ENCODE results near the gene MYPOP. TPM values are rescaled to one million over a fixed set of nuclear protein-coding genes. Genes with fewer than 3 reads are reported as not detected.

Gene MYPOP
- total RNA-seq, 4 donors from 2014 or later, result 3.6 to 9.0 (median 5.5) TPM

- no peak for DNase-seq (ENCODE audit: low spot score in 2 of 2)
- H3K36me3 ChIP-seq, result peaks cover 0 to 78% (median 0%) of the 10 kb centered on the region in 3 donors
- TF ChIP-seq POLR2A (IDR thresholded peaks at IDR 0.05), result no peak
- TF ChIP-seq EP300 (IDR thresholded peaks at IDR 0.05), result no peak
- no peak for TF ChIP-seq CTCF (IDR thresholded peaks at IDR 0.05)
These were observed 6.9 kb downstream of the MYPOP start for GRCh38 chr19:45895519-45895972.

GRCh38 chr19:45890877-45891276 lies 11.5 kb downstream of the MYPOP start:
- no peak for DNase-seq (ENCODE audit: low spot score in 2 of 2)
- H3K36me3 ChIP-seq, result peaks cover 0 to 45% (median 0%) of the 10 kb centered on the region in 3 donors
- 75 to 80% methylated on average over 13 to 17 of the region's 17 CpGs for WGBS, 2 donors
- TF ChIP-seq EP300 (IDR thresholded peaks at IDR 0.05) (no peak), CTCF (IDR thresholded peaks at IDR 0.05) (no peak), POLR2A (IDR thresholded peaks at IDR 0.05) (no peak)
- H3K27me3 ChIP-seq, result no peaks in the 10 kb centered on the region
- H3K9me3 ChIP-seq, result no peaks in the 10 kb centered on the region
- no peak overlapping the region for H3K4me3 ChIP-seq
- H3K27ac ChIP-seq, result no peak overlapping the region
- peaks cover 0 to 13% (median 0%) of the 10 kb centered on the region in 4 donors for H3K4me1 ChIP-seq

More at GRCh38 chr19:45895519-45895972, 6.9 kb downstream of the MYPOP start:
- Histone ChIP-seq H3K9me3 (no peaks in the 10 kb centered on the region), H3K4me3 (no peak overlapping the region), H3K27me3 (no peaks in the 10 kb centered on the region), H3K4me1 (peaks cover 0 to 7% (median 2%) of the 10 kb centered on the region in 4 donors), H3K27ac (peak overlapping the region in 1 of 4 donors; percentile 41)
- WGBS, 2 donors, result 71 to 75% methylated on average over 9 of the region's 9 CpGs

DNA sequence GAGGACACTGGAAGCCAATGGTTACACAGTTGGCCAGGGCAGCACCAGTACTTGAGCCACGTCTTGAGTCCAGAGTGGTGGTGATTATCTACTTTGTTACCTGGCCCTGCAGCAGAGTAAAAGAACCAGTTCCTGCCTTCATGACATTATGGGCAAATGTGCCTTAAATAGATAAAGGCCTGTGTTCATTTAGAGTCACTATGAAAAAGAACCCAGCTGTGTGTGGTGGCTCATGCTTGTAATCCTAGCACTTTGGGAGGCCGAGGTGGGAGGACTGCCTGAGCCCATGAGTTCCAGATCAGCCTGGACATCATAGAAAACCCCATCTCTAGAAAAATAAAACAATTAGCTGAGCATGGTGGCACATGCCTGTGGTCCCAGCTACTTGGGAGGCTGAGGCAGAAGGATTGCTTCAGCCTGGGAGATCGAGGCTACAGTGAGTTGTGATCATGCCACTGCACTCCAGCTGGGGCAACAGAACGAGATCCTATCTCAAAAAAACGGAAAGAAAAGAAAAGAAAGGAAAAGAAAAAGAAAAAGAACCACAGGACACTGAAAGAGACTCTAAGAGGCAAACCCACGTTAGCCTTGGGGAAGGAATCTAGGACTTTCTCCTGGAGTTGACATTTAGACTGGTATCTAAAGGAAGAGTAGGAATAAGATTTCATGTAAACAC lies 13.1 kb downstream of the MYPOP start:
- peaks cover 0 to 26% (median 10%) of the 10 kb centered on the region in 4 donors for H3K4me1 ChIP-seq
- H3K36me3 ChIP-seq, result peaks cover 0 to 40% (median 0%) of the 10 kb centered on the region in 3 donors
- TF ChIP-seq CTCF (IDR thresholded peaks at IDR 0.05) (no peak), POLR2A (IDR thresholded peaks at IDR 0.05) (no peak), EP300 (IDR thresholded peaks at IDR 0.05) (no peak)
- H3K4me3 ChIP-seq, result no peak overlapping the region
- no peak for DNase-seq (ENCODE audit: low spot score in 2 of 2)
- H3K27me3 ChIP-seq, result no peaks in the 10 kb centered on the region
- H3K27ac ChIP-seq, result no peak overlapping the region
- 71 to 76% methylated on average over 6 of the region's 6 CpGs for WGBS, 2 donors
- H3K9me3 ChIP-seq, result no peaks in the 10 kb centered on the region

GRCh38 chr19:45887200-45887710 lies 15.2 kb downstream of the MYPOP start:
- WGBS, 2 donors, result 40 to 45% methylated on average over 10 of the region's 10 CpGs
- TF ChIP-seq EP300 (IDR thresholded peaks at IDR 0.05), result no peak
- TF ChIP-seq CTCF (IDR thresholded peaks at IDR 0.05), result no peak
- no peak for TF ChIP-seq POLR2A (IDR thresholded peaks at IDR 0.05)

More at GRCh38 chr19:45887200-45887710, 15.2 kb downstream of the MYPOP start:
- Histone ChIP-seq H3K27ac (peak overlapping the region; percentile 72 to 93 (median 84)), H3K4me1 (peaks cover 0 to 47% (median 23%) of the 10 kb centered on the region in 4 donors), H3K27me3 (no peaks in the 10 kb centered on the region), H3K36me3 (peaks cover 0 to 39% (median 0%) of the 10 kb centered on the region in 3 donors), H3K4me3 (peak overlapping the region in 3 of 4 donors; percentile 46 to 96 (median 91)), H3K9me3 (no peaks in the 10 kb centered on the region)
- DNase-seq (ENCODE audit: low spot score in 2 of 2), result no peak

Data from tibial nerve (tissue), 4 donors.